OCI-LY1 (cell line): Measurements from ENCODE around the gene SYT7.

Experiments
- H2AFZ ChIP-seq: fragments of 200-600 bp; sonication (generic), shearing (Covaris generic); 2 replicates; pipeline ENCODE4 v1.6.0; 2014; ENCODE audit warnings: antibody characterized with exemption, mild to moderate bottlenecking, low read length
- H3F3A ChIP-seq: fragments of 200-600 bp; sonication (generic), shearing (Covaris generic); 2 replicates; pipeline ENCODE4 v1.6.0; 2014; ENCODE audit warnings: mild to moderate bottlenecking, antibody characterized with exemption, low read length, moderate library complexity; ENCODE audit not compliant: insufficient read depth
- H3K27ac ChIP-seq: fragments of 200-600 bp; sonication (generic); 2 replicates; pipeline ENCODE4 v1.5.1; 2014; ENCODE audit warnings: low read length, mixed run types, mild to moderate bottlenecking, low read depth; ENCODE audit not compliant: poor library complexity, severe bottlenecking
- H3K27me3 ChIP-seq: fragments of 200-600 bp; sonication (generic); 2 replicates; pipeline ENCODE4 v1.6.0; 2014; ENCODE audit warnings: antibody characterized with exemption, mild to moderate bottlenecking, low read length, moderate library complexity; ENCODE audit not compliant: insufficient read depth
- H3K36me3 ChIP-seq: fragments of 200-600 bp; sonication (generic); 2 replicates; pipeline ENCODE4 v1.6.1; 2014; ENCODE audit warnings: mild to moderate bottlenecking, antibody characterized with exemption, low read length, moderate library complexity, mixed read lengths; ENCODE audit not compliant: insufficient read depth
- H3K4me1 ChIP-seq: fragments of 200-600 bp; sonication (generic); 2 replicates; pipeline ENCODE4 v1.5.1; 2014; ENCODE audit warnings: mild to moderate bottlenecking, low read length, moderate library complexity; ENCODE audit not compliant: insufficient read depth, severe bottlenecking
- H3K4me2 ChIP-seq: fragments of 200-600 bp; sonication (generic), shearing (Covaris generic); 2 replicates; pipeline ENCODE4 v1.6.1; 2014; ENCODE audit warnings: low read length
- H3K4me3 ChIP-seq: fragments of 200-600 bp; sonication (generic); 2 replicates; pipeline ENCODE4 v1.5.1; 2014; ENCODE audit warnings: low read length, low read depth, mild to moderate bottlenecking, mixed read lengths; ENCODE audit not compliant: poor library complexity, severe bottlenecking
- H3K79me2 ChIP-seq: fragments of 200-600 bp; shearing (Covaris generic); 2 replicates; pipeline ENCODE4 v1.6.1; 2016; ENCODE audit warnings: mixed run types, low read length, mixed read lengths; ENCODE audit not compliant: insufficient read depth
- H3K9ac ChIP-seq: fragments of 200-600 bp; sonication (generic), shearing (Covaris generic); 2 replicates; pipeline ENCODE4 v1.6.1; 2014; ENCODE audit warnings: mild to moderate bottlenecking, low read length, mixed read lengths
- H3K9me2 ChIP-seq: fragments of 200-600 bp; sonication (generic), shearing (Covaris generic); 2 replicates; pipeline ENCODE4 v1.6.1; 2014; ENCODE audit warnings: low read depth, mild to moderate bottlenecking, low read length, mixed read lengths
- H3K9me3 ChIP-seq: fragments of 200-600 bp; shearing (Covaris generic); 2 replicates; pipeline ENCODE4 v1.6.1; 2014; ENCODE audit warnings: low read length, mixed read lengths
- H4K20me1 ChIP-seq: fragments of 200-600 bp; sonication (generic), shearing (Covaris generic); 2 replicates; pipeline ENCODE4 v1.6.0; 2016; ENCODE audit warnings: mild to moderate bottlenecking, low read length; ENCODE audit not compliant: insufficient read depth
- CTCF ChIP-seq: fragments of 200-600 bp; sonication (generic), shearing (Covaris generic); IDR thresholded peaks from 2 replicates; pipeline ENCODE4 v1.5.1; 2017; ENCODE audit warnings: mild to moderate bottlenecking, antibody characterized with exemption, low read length, moderate library complexity, mixed read lengths
- EZH2 ChIP-seq: fragments of 200-600 bp; sonication (generic), shearing (Covaris generic); IDR thresholded peaks from 2 replicates; pipeline ENCODE4 v1.8.0; 2017; ENCODE audit warnings: borderline replicate concordance, mixed run types, mild to moderate bottlenecking, antibody characterized with exemption, low read length, moderate library complexity, mixed read lengths

Gene SYT7

DNA sequence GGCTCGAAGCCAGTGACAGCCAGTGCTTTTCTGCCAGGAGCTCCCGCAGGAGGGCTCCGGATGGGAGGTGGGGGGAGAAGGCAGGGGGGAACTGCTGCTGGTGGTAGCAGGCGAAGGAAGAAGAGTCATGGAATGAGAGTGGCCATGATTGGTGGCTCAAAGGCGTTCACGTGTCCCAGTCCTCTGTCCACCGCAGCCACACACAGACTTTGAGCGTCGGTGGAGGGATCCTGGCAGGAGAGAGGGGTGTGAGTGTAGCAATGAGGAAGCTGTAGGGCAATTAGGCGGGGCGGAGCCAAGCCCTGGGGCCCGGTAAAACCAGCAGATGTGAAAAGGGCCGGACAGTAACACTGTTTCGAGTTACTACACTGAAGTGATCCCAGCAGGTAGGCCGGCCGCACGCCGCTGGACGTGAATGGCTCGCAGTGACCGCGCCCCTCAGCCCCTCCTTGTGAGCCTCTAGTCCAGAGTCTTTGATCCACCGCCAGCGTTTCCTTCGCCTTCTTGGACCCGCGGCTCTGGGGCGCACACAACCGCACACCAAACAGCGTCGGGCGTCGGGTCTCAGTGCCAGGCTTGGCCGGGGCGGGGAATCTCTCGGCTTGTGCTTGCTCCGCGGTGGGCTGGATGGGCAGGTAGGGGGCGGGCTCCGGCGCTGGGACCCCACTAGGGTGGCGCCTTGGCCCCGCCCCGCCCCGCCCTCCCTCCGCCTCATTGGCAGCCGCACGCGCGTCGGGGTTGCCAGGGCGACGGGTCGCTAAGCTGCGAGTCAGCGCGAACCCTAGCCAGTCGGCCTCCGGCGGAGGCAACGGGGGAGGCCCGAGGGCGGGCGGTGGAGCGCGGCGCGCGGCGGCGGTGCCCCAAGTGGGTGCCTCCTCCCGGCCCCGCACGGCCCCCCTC lies 72.7 kb downstream of the SYT7 start, which contains the start of gene LRRC10B:
Gene LRRC10B, plus strand, starts transcription at position 788 of the 900 bp plus-strand sequence. CDS start 250 bp downstream, outside the sequence.
- H3K9me2 ChIP-seq, result no peaks in the 10 kb centered on the region
- H4K20me1 ChIP-seq, result no peaks in the 10 kb centered on the region
- H3K4me2 ChIP-seq, result no peak within 1 kb of the TSS; the same call in 1 of the 2 replicates
- H3K79me2 ChIP-seq, result no peaks in the 10 kb centered on the region
- TF ChIP-seq CTCF, result no peak
- no peak for TF ChIP-seq EZH2
- H2AFZ ChIP-seq, result no peak within 1 kb of the TSS
- H3F3A ChIP-seq, result no peaks in the 10 kb centered on the region
- peaks cover 6% of the 10 kb centered on the region; the same call in 1 of the 2 replicates for H3K27me3 ChIP-seq
- no peak within 1 kb of the TSS for H3K27ac ChIP-seq
- H3K9me3 ChIP-seq, result no peaks in the 10 kb centered on the region
- H3K36me3 ChIP-seq, result no peaks in the 10 kb centered on the region
- H3K4me3 ChIP-seq, result no peak within 1 kb of the TSS
- H3K4me1 ChIP-seq, result no peaks in the 10 kb centered on the region
- no peak within 1 kb of the TSS for H3K9ac ChIP-seq

DNA sequence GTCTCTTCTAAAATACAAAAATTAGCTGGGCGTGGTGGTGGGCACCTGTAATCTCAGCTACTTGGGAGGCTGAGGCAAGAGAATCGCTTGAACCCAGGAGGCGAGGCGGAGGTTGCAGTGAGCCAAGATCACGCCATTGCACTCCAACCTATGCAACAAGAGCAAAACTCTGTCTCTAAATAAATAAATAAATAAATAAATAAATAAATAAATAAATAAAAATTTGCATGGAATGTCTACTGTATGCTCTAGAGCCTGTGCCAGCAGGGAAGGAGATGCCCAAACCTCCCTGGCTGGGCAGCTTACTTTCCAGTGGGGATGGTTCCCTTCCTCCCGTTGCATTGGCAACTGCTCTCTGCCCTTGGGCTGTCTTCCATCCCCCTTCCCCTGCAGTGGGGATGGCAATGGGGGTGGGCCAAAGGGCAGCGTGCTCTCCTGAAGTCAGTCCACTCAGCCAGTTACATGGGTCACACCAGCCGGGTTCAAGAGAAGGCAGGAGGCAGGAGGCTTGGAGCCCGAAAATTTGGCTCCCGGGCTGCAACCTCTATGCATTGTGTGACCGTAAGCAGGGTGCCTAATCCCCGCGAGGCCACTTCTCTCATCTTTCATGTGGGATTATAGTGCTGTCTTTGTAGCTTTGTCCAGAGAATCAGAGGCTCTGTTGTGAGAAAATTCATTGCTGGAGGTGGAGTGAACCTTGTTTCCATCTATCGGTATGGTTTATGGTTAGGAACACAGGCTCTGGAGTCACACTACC lies 73.7 kb downstream of the SYT7 start:
- Histone ChIP-seq H3K9ac (no peak overlapping the region), H3F3A (no peaks in the 10 kb centered on the region), H3K4me1 (no peaks in the 10 kb centered on the region), H3K27ac (no peak overlapping the region), H3K9me2 (no peaks in the 10 kb centered on the region), H3K9me3 (no peaks in the 10 kb centered on the region), H4K20me1 (no peaks in the 10 kb centered on the region), H3K36me3 (no peaks in the 10 kb centered on the region), H3K79me2 (no peaks in the 10 kb centered on the region), H3K27me3 (peaks cover 6% of the 10 kb centered on the region; the same call in 1 of the 2 replicates), H2AFZ (no peak overlapping the region), H3K4me3 (no peak overlapping the region), H3K4me2 (no peak overlapping the region)
- TF ChIP-seq CTCF (no peak), EZH2 (no peak)

GRCh38 chr11:61505640-61506155 lies 75.2 kb downstream of the SYT7 start:
- Histone ChIP-seq H3K36me3 (no peaks in the 10 kb centered on the region), H3K4me1 (no peaks in the 10 kb centered on the region), H3K27me3 (peaks cover 6% of the 10 kb centered on the region; the same call in 1 of the 2 replicates), H3K9ac (no peak overlapping the region), H3K9me2 (no peaks in the 10 kb centered on the region), H3K4me3 (no peak overlapping the region), H3K79me2 (no peaks in the 10 kb centered on the region), H4K20me1 (no peaks in the 10 kb centered on the region), H2AFZ (no peak overlapping the region), H3K4me2 (no peak overlapping the region), H3F3A (no peaks in the 10 kb centered on the region), H3K27ac (no peak overlapping the region), H3K9me3 (no peaks in the 10 kb centered on the region)
- TF ChIP-seq CTCF, result no peak
- no peak for TF ChIP-seq EZH2
